Measurements from ENCODE around the gene CDC27.

Gene CDC27

GRCh38 chr17:47096343-47096742 lies 92.8 kb downstream of the CDC27 start:
- no peak for ATAC-seq
- TF ChIP-seq ZFP30 (CRISPR knock-in tag; IDR thresholded peaks at IDR 0.05) (no peak), SNAI2 (CRISPR knock-in tag; IDR thresholded peaks at IDR 0.05) (no peak), ZNF8 (CRISPR knock-in tag; IDR thresholded peaks at IDR 0.05) (no peak), TOX (CRISPR knock-in tag; IDR thresholded peaks at IDR 0.05; ENCODE audit: borderline replicate concordance) (no peak), ISL1 (CRISPR knock-in tag; IDR thresholded peaks at IDR 0.05) (no peak), OSR1 (CRISPR knock-in tag; IDR thresholded peaks at IDR 0.05) (no peak), TSHZ2 (CRISPR knock-in tag; IDR thresholded peaks at IDR 0.05) (no peak), ESRRG (CRISPR knock-in tag; IDR thresholded peaks at IDR 0.05) (no peak), RARB (CRISPR knock-in tag; IDR thresholded peaks at IDR 0.05) (no peak), CREB5 (CRISPR knock-in tag; IDR thresholded peaks at IDR 0.05; ENCODE audit: low read depth) (no peak), ZNF70 (CRISPR knock-in tag; IDR thresholded peaks at IDR 0.05) (no peak), ZNF565 (CRISPR knock-in tag; conservative IDR thresholded peaks at IDR 0.05; ENCODE audit: low read depth) (no peak), BACH2 (CRISPR knock-in tag; IDR thresholded peaks at IDR 0.05; ENCODE audit: borderline replicate concordance) (no peak), TCF4 (CRISPR knock-in tag; IDR thresholded peaks at IDR 0.05; ENCODE audit: borderline replicate concordance) (no peak), PATZ1 (CRISPR knock-in tag; IDR thresholded peaks at IDR 0.05; ENCODE audit: borderline replicate concordance) (no peak), PPARA (CRISPR knock-in tag; IDR thresholded peaks at IDR 0.05; ENCODE audit: borderline replicate concordance) (no peak), CSRNP3 (CRISPR knock-in tag; IDR thresholded peaks at IDR 0.05) (no peak), ZFP3 (CRISPR knock-in tag; IDR thresholded peaks at IDR 0.05) (no peak), POU6F1 (CRISPR knock-in tag; IDR thresholded peaks at IDR 0.05; ENCODE audit: borderline replicate concordance, low read depth) (no peak)

- no peak for ATAC-seq
- no peak for TF ChIP-seq RARB (CRISPR knock-in tag; IDR thresholded peaks at IDR 0.05)
- no peak for TF ChIP-seq ZFP3 (CRISPR knock-in tag; IDR thresholded peaks at IDR 0.05)
- TF ChIP-seq TSHZ2 (CRISPR knock-in tag; IDR thresholded peaks at IDR 0.05) = no peak
- TF ChIP-seq OSR1 (CRISPR knock-in tag; IDR thresholded peaks at IDR 0.05) = no peak
- no peak for TF ChIP-seq ESRRG (CRISPR knock-in tag; IDR thresholded peaks at IDR 0.05)
- no peak for TF ChIP-seq CREB5 (CRISPR knock-in tag; IDR thresholded peaks at IDR 0.05; ENCODE audit: low read depth)
- TF ChIP-seq BACH2 (CRISPR knock-in tag; IDR thresholded peaks at IDR 0.05; ENCODE audit: borderline replicate concordance) = no peak
- TF ChIP-seq TCF4 (CRISPR knock-in tag; IDR thresholded peaks at IDR 0.05; ENCODE audit: borderline replicate concordance) = no peak
These were observed 93.8 kb downstream of the CDC27 start for GRCh38 chr17:47095268-47095667.
